B cell (primary cell): ENCODE results near the gene STAB1.

Experiments used
- EZH2 ChIP-seq: IDR thresholded peaks from 2 replicates; pipeline ENCODE4 v1.6.1; 2012; ENCODE audit warnings: borderline replicate concordance, low read depth, mild to moderate bottlenecking, moderate library complexity, low read length; ENCODE audit not compliant: insufficient read depth, poor library complexity, severe bottlenecking
- TF ChIP-seq, protein P1 (sequence below): fragments of 200-600 bp; IDR thresholded peaks from one replicate; pipeline ENCODE4 v1.8.0; 2022; ENCODE audit warnings: antibody characterized with exemption, mild to moderate bottlenecking

DNA sequence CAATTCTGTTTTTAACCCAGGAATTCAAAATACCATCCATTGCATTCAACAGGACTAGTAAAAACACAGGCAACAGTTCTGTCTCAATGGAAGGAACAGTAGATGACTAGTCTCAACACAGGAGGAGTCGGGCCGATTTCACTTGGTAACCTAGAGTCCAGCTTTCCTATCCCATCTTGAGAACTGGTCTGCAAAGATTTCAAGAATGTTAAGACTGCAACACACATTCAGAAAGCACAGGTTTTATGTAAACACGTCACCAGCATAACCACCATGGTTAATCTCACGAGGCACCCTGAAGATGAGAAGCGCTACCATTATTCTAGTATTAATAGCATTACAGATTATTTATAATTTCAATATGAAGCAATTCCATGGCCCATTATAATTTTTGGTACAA lies 63.3 kb downstream of the STAB1 start:
- TF ChIP-seq, protein P1, sequence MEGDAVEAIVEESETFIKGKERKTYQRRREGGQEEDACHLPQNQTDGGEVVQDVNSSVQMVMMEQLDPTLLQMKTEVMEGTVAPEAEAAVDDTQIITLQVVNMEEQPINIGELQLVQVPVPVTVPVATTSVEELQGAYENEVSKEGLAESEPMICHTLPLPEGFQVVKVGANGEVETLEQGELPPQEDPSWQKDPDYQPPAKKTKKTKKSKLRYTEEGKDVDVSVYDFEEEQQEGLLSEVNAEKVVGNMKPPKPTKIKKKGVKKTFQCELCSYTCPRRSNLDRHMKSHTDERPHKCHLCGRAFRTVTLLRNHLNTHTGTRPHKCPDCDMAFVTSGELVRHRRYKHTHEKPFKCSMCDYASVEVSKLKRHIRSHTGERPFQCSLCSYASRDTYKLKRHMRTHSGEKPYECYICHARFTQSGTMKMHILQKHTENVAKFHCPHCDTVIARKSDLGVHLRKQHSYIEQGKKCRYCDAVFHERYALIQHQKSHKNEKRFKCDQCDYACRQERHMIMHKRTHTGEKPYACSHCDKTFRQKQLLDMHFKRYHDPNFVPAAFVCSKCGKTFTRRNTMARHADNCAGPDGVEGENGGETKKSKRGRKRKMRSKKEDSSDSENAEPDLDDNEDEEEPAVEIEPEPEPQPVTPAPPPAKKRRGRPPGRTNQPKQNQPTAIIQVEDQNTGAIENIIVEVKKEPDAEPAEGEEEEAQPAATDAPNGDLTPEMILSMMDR: no peak
- no peak for TF ChIP-seq EZH2
